Esophagus muscularis mucosa (tissue), 4 donors: ENCODE measurements around the gene WFDC9. TPM values are rescaled to one million over a fixed set of nuclear protein-coding genes. Genes with fewer than 3 reads are reported as not detected.
"Not testable (repeated sequence)": the region's sequence is repeated elsewhere in the genome, so short reads cannot be mapped to it uniquely, and the experiment has no call there.

Experiments used
- DNase-seq: peaks from one replicate; pipeline ENCODE4 v3.0.0-alpha.2; 2017; ENCODE audit errors: extremely low spot score
- H3K27ac ChIP-seq, 4 donors: fragments of 200-600 bp; sonication (generic); replicated peaks in 1 of 4; 1 replicate in 3 of 4; 2 replicates in 1 of 4; pipeline ENCODE4 v1.5.1; 2016 to 2019; ENCODE audit warnings: mild to moderate bottlenecking in 1 of 4
- H3K27me3 ChIP-seq, 4 donors: fragments of 200-600 bp; sonication (generic); one replicate each; pipeline versions ENCODE4 v1.5.1 to v1.6.0; 2016 to 2019
- H3K36me3 ChIP-seq, 4 donors: fragments of 200-600 bp; sonication (generic); one replicate each; pipeline ENCODE4 v1.5.1; 2016 to 2019
- H3K4me1 ChIP-seq, 4 donors: fragments of 200-600 bp; sonication (generic); one replicate each; pipeline ENCODE4 v1.5.1; 2016 to 2019
- H3K4me3 ChIP-seq, 4 donors: fragments of 200-600 bp; sonication (generic); 1 replicate in 2 of 4; 2 replicates in 2 of 4; pipeline ENCODE4 v1.5.1; 2016 to 2019; ENCODE audit warnings: mild to moderate bottlenecking in 4 of 4, moderate library complexity in 1 of 4
- H3K9me3 ChIP-seq, 4 donors: fragments of 200-600 bp; sonication (generic); 1 replicate in 3 of 4; 2 replicates in 1 of 4; pipeline ENCODE4 v1.5.1; 2016 to 2019
- EP300 ChIP-seq: sonication (generic); formaldehyde crosslinking; IDR thresholded peaks from one replicate; pipeline ENCODE4 v1.6.1; 2017; ENCODE audit warnings: antibody characterized with exemption
- POLR2A ChIP-seq: fragments of 450-650 bp; IDR thresholded peaks from one replicate; pipeline ENCODE4 v1.6.1; 2017; ENCODE audit warnings: antibody characterized with exemption, moderate library complexity, mild to moderate bottlenecking, low read depth
- POLR2AphosphoS5 ChIP-seq, 2 donors: sonication (generic); formaldehyde crosslinking; IDR thresholded peaks; one replicate each; pipeline ENCODE4 v1.6.1; 2017; ENCODE audit warnings: antibody characterized with exemption in 2 of 2
- WGBS: methylation state at CpG from one replicate; pipeline ENCODE4 v1.1.5; 2018; 5-methylcytosine and 5-hydroxymethylcytosine counted together
- intact Hi-C: fragments of 100-400 bp; cut with DNase I; formaldehyde crosslinking; loops from one replicate; pipeline ENCODE4 v1.15.1; 2023
- small RNA-seq, 3 donors: library from RNA; depleted of rRNA; stranded (forward); fragments of <200 nt; gene quantifications; one replicate each; pipeline ENCODE3, GENCODE V24; 2016
- total RNA-seq, 4 donors: library from RNA; depleted of rRNA; stranded (reverse); fragments of >200 nt; gene quantifications; one replicate each; pipeline versions ENCODE4 v1.1.0 to v1.2.1, GENCODE V29; 2016
- TF ChIP-seq, protein P1 (sequence below), 3 experiments: fragments of 200-600 bp in 2 of 3; fragments of 450-650 bp in 1 of 3; sonication (generic) in 2 of 3; IDR thresholded peaks; one replicate each; pipeline ENCODE4 v1.5.1; 2017 to 2019; ENCODE audit warnings: antibody characterized with exemption in 3 of 3, mild to moderate bottlenecking in 2 of 3, moderate library complexity in 1 of 3

The WFDC9 gene
- total RNA-seq, 4 donors from 2014 or later: not detected

DNA sequence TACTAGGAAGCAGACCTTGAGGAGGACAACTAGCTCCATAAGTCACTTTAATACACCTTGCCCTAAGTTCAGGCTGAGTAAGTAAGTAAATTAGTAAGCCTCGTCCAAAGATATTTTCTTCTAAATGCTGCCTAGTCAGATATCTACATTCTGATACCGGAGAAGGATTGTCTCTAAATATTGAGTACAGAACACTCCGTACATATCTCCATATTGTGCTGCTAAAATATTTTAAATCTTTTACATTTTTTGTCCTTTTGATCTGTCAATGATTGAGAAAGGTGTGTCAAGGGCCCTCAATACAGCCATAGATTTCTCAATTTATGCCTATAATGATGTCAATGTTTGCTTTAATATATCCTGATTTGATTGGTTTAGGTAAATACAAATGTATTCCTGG lies 55.2 kb downstream of the WFDC9 start:
- Histone ChIP-seq H3K4me1 (no peaks in the 10 kb centered on the region), H3K36me3 (no peaks in the 10 kb centered on the region), H3K4me3 (no peak overlapping the region), H3K27me3 (peaks cover 0 to 4% (median 0%) of the 10 kb centered on the region in 4 donors), H3K27ac (no peak overlapping the region), H3K9me3 (no peaks in the 10 kb centered on the region)
- DNase-seq: no peak
- TF ChIP-seq POLR2A (no peak), POLR2AphosphoS5 (IDR thresholded peaks at IDR 0.05) (no peak), EP300 (no peak)
- TF ChIP-seq, protein P1, sequence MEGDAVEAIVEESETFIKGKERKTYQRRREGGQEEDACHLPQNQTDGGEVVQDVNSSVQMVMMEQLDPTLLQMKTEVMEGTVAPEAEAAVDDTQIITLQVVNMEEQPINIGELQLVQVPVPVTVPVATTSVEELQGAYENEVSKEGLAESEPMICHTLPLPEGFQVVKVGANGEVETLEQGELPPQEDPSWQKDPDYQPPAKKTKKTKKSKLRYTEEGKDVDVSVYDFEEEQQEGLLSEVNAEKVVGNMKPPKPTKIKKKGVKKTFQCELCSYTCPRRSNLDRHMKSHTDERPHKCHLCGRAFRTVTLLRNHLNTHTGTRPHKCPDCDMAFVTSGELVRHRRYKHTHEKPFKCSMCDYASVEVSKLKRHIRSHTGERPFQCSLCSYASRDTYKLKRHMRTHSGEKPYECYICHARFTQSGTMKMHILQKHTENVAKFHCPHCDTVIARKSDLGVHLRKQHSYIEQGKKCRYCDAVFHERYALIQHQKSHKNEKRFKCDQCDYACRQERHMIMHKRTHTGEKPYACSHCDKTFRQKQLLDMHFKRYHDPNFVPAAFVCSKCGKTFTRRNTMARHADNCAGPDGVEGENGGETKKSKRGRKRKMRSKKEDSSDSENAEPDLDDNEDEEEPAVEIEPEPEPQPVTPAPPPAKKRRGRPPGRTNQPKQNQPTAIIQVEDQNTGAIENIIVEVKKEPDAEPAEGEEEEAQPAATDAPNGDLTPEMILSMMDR (IDR thresholded peaks at IDR 0.05): no peak
- intact Hi-C loops: no loop called here
- WGBS: 93% methylated on average over 3 of the region's 3 CpGs

DNA sequence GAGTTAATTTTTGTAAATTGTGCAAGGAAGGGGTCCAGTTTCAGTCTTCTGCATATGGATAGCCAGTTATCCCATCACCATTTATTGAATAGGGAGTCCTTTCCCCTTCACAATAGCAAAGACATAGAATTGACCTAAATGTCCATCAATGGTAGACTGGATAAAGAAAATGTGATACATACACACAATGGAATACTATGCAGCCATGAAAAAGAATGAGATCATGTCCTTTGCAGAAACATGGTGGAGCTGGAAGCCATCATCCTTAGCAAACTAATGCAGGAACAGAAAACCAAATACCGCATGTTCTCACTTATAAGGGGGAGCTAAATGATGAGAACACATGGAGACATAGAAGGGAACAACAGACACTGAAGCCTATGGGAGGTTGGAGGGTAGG lies 61.4 kb downstream of the WFDC9 start:
- H3K27me3 ChIP-seq, intact Hi-C loops, H3K9me3 ChIP-seq, H3K36me3 ChIP-seq, H3K27ac ChIP-seq, H3K4me1 ChIP-seq, H3K4me3 ChIP-seq, DNase-seq: not testable (repeated sequence)
- 92% methylated on average over 1 of the region's 1 CpG for WGBS

- no peak for DNase-seq
- Histone ChIP-seq H3K9me3 (no peaks in the 10 kb centered on the region), H3K4me3 (no peak overlapping the region), H3K4me1 (no peaks in the 10 kb centered on the region), H3K27me3 (peaks cover 0 to 10% (median 0%) of the 10 kb centered on the region in 4 donors), H3K27ac (no peak overlapping the region), H3K36me3 (no peaks in the 10 kb centered on the region)
- intact Hi-C loops: no loop called here
- TF ChIP-seq EP300 (no peak), POLR2AphosphoS5 (IDR thresholded peaks at IDR 0.05) (no peak), POLR2A (no peak)
- TF ChIP-seq, protein P1 (IDR thresholded peaks at IDR 0.05): no peak
- WGBS: 84% methylated on average over 2 of the region's 2 CpGs
Measured at GRCh38 chr20:45564760-45565276, 66.3 kb downstream of the WFDC9 start.

Small RNAs within 50 kb of the gene (small RNA-seq; reads per million reads assigned to genes)
- 0 reads per million in 3 donors for gene RNA5SP485

Other genes starting within 250 kb of the WFDC9 start
- 100 to 1,000 TPM in 2 of 4 donors, 10 to 100 TPM in 2; 63.0 to 130 (median 109) TPM for gene DBNDD2, start 223.0 kb downstream of the WFDC9 start, total RNA-seq
- 10 to 100 TPM; 64.4 to 90.9 (median 80.4) TPM for gene PIGT, start 215.1 kb downstream of the WFDC9 start, total RNA-seq
- 1 to 10 TPM in 2 of 4 donors, not detected in 2; 2.1 to 2.6 TPM for gene WFDC2, start 161.5 kb downstream of the WFDC9 start, total RNA-seq
- not detected for gene SPINT3, start 115.7 kb downstream of the WFDC9 start, total RNA-seq
- gene WFDC6, start 91.8 kb downstream of the WFDC9 start, total RNA-seq: not detected
- not detected for gene EPPIN, start 83.9 kb downstream of the WFDC9 start, total RNA-seq
- not detected for gene WFDC8, start 52.0 kb downstream of the WFDC9 start, total RNA-seq
- gene WFDC10A, start 1.5 kb downstream of the WFDC9 start, total RNA-seq: not detected
- not detected for gene WFDC11, start 39.0 kb upstream of the WFDC9 start, total RNA-seq
- not detected for gene WFDC13, start 70.8 kb upstream of the WFDC9 start, total RNA-seq
- gene WFDC10B, start 73.7 kb upstream of the WFDC9 start, total RNA-seq: under 1 TPM in 1 of 4 donors, not detected in 3; 0.69 TPM
- gene SPINT4, start 91.1 kb upstream of the WFDC9 start, total RNA-seq: not detected
- gene WFDC3, start 160.6 kb upstream of the WFDC9 start, total RNA-seq: 1 to 10 TPM in 2 of 4 donors, under 1 TPM in 1, not detected in 1; 0.80 to 3.3 (median 3.2) TPM
- 10 to 100 TPM; 28.2 to 35.9 (median 30.6) TPM for gene DNTTIP1, start 160.7 kb upstream of the WFDC9 start, total RNA-seq
- gene UBE2C, start 181.4 kb upstream of the WFDC9 start, total RNA-seq: 1 to 10 TPM in 1 of 4 donors, under 1 TPM in 2, not detected in 1; 0.83 to 2.7 (median 0.91) TPM
- gene TNNC2, start 196.0 kb upstream of the WFDC9 start, total RNA-seq: 1 to 10 TPM in 3 of 4 donors, under 1 TPM in 1; 0.46 to 3.1 (median 1.8) TPM
- gene SNX21, start 202.5 kb upstream of the WFDC9 start, total RNA-seq: 10 to 100 TPM; 54.0 to 78.5 (median 63.5) TPM
- gene ACOT8, start 226.1 kb upstream of the WFDC9 start, total RNA-seq: 10 to 100 TPM; 30.0 to 41.9 (median 33.7) TPM
- gene ZSWIM3, start 226.3 kb upstream of the WFDC9 start, total RNA-seq: 1 to 10 TPM; 2.1 to 5.4 (median 4.0) TPM
- gene ZSWIM1, start 249.9 kb upstream of the WFDC9 start, total RNA-seq: 10 to 100 TPM in 2 of 4 donors, 1 to 10 TPM in 2; 7.1 to 13.5 (median 9.2) TPM